ENCODE results near the gene CTBP1.

GRCh38 chr4:1219566-1219950 is 29.4 kb downstream of the CTBP1 start:
- TF ChIP-seq CTCF (conservative IDR thresholded peaks at IDR 0.05; ENCODE audit: low read depth, low read length) (no peak), EZH2phosphoT487 (IDR thresholded peaks at IDR 0.05; ENCODE audit: borderline replicate concordance, low read length) (no peak)

Measured in PC-3 (cell line).